Mammary epithelial cell (primary cell): ENCODE data around the gene BCAS3.

Experiments
- CTCF ChIP-seq, 2 donors: IDR thresholded peaks in 1 of 2; conservative IDR thresholded peaks in 1 of 2; 2 replicates each; pipeline ENCODE4 v1.5.1; 2011 to 2012; ENCODE audit warnings: inconsistent platforms in 2 of 2, low read length in 2 of 2, mild to moderate bottlenecking in 2 of 2, control low read depth in 1 of 2, low read depth in 1 of 2; ENCODE audit not compliant: insufficient read depth in 1 of 2; ENCODE audit errors: extremely low read depth in 1 of 2
- EZH2 ChIP-seq: IDR thresholded peaks from 2 replicates; pipeline ENCODE4 v1.6.1; 2012; ENCODE audit warnings: low read length, inconsistent platforms, borderline replicate concordance

- TF ChIP-seq CTCF (conservative IDR thresholded peaks at IDR 0.05 in 1 of 2, IDR thresholded peaks at IDR 0.05 in 1 of 2; ENCODE audit: extremely low read depth in 1 of 2, insufficient read depth in 1 of 2, low read depth in 1 of 2, low read length in 2 of 2) (no peak), EZH2 (no peak)
Measured at GRCh38 chr17:60809421-60809820, 131.8 kb downstream of the BCAS3 start.
